Cardiac ventricle fibroblast (primary cell): ENCODE measurements around the gene FGR. TPM values are rescaled to one million over a fixed set of nuclear protein-coding genes. Genes with fewer than 3 reads are reported as not detected.

Experiments
- total RNA-seq: library from RNA; depleted of rRNA; stranded (reverse); fragments of >200 nt; gene quantifications from 2 replicates; pipeline ENCODE4 v1.2.3, GENCODE V29; 2015

The FGR gene
- total RNA-seq: not detected in 2 replicates

DNA sequence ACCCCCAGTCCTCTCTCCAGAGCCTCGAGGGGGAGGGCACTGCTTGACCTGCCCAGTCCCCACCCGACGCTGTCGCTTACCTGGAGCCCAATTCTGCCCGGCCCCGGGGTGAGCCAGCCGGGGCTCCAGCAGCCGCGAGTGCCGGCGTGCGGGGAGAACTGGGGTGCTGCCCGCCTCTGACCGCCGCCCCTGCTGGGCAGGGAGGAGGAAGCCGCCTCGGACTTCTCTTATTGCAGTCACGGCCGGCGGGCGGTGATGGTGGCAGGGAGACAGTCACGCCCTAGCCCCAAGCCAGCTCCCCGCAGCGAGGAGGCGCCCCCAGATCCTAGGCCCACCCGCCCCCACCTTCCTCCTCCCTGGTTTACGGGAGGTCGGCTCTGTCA is at the start of gene FGR:
Gene FGR, minus strand, starts transcription at position 201 of the 383 bp plus-strand sequence. CDS start 11,269 bp downstream, outside the sequence.

GRCh38 chr1:27671964-27672749 is 37.2 kb upstream of the FGR start, which contains the start of gene IFI6:
Gene IFI6 (minus strand): TSS chr1:27672192. CDS start chr1:27669314, 2,878 bp downstream.

GRCh38 chr1:27603681-27604578 is 31.1 kb downstream of the FGR start, which contains the start of gene AHDC1:
Gene AHDC1 (minus strand): TSS chr1:27604144. CDS start chr1:27552115, 52,029 bp downstream.

Other genes starting within 250 kb of the FGR start
- gene GPR3, start 242.6 kb downstream of the FGR start, total RNA-seq: 0.06 and 0.34 TPM in 2 replicates
- 41.3 and 44.5 TPM in 2 replicates for gene WASF2, start 145.0 kb downstream of the FGR start, total RNA-seq
- 20.7 and 22.4 TPM in 2 replicates for gene AHDC1, start 31.0 kb downstream of the FGR start, total RNA-seq
- 49.9 and 52.5 TPM in 2 replicates for gene IFI6, start 37.0 kb upstream of the FGR start, total RNA-seq
- 5.2 and 11.8 TPM in 2 replicates for gene FAM76A, start 90.8 kb upstream of the FGR start, total RNA-seq
- 40.8 and 43.9 TPM in 2 replicates for gene STX12, start 138.0 kb upstream of the FGR start, total RNA-seq
- 26.1 and 33.1 TPM in 2 replicates for gene PPP1R8, start 195.6 kb upstream of the FGR start, total RNA-seq
- 1.2 and 9.1 TPM in 2 replicates for gene THEMIS2, start 237.4 kb upstream of the FGR start, total RNA-seq